AG09309 (cell line): ENCODE data around the gene KMT5B.

ENCODE experiments used
- DNase-seq: peaks from one replicate; pipeline ENCODE4 v3.0.0-alpha.2; 2010; ENCODE audit warnings: low read depth
- H3K4me3 ChIP-seq: 2 replicates; pipeline ENCODE4 v1.5.1; 2011; ENCODE audit warnings: mild to moderate bottlenecking, low read depth, low read length, moderate library complexity; ENCODE audit not compliant: control insufficient read depth
- TF ChIP-seq, protein P1 (sequence below): IDR thresholded peaks from 2 replicates; pipeline ENCODE4 v1.5.1; 2011; ENCODE audit warnings: mild to moderate bottlenecking, low read depth, low read length, inconsistent platforms; ENCODE audit not compliant: insufficient read depth, control insufficient read depth; ENCODE audit errors: missing control alignments

Gene KMT5B

GRCh38 chr11:68189082-68189481 lies 24.0 kb downstream of the KMT5B start:
- H3K4me3 ChIP-seq = no peak overlapping the region
- no peak for DNase-seq

DNA sequence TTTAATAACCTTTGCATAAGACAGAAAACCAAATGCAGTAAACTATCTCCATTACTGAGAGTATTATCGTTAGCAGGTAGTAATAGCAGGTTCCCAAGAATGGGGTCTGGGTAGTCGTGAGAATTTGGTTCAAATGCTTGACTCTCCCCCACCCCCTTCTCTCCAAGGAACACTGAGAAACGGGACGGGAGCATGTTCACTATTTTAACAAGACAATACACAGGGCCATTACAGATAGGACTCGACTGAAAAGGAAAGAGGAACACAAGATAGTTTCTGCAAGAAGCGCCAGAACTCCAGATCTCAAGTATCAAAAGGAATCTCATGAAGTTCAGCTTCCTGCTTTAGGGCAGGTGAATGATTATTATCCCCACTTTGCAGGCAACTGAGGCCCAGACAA lies 27.0 kb downstream of the KMT5B start:
- TF ChIP-seq, protein P1, sequence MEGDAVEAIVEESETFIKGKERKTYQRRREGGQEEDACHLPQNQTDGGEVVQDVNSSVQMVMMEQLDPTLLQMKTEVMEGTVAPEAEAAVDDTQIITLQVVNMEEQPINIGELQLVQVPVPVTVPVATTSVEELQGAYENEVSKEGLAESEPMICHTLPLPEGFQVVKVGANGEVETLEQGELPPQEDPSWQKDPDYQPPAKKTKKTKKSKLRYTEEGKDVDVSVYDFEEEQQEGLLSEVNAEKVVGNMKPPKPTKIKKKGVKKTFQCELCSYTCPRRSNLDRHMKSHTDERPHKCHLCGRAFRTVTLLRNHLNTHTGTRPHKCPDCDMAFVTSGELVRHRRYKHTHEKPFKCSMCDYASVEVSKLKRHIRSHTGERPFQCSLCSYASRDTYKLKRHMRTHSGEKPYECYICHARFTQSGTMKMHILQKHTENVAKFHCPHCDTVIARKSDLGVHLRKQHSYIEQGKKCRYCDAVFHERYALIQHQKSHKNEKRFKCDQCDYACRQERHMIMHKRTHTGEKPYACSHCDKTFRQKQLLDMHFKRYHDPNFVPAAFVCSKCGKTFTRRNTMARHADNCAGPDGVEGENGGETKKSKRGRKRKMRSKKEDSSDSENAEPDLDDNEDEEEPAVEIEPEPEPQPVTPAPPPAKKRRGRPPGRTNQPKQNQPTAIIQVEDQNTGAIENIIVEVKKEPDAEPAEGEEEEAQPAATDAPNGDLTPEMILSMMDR = no peak
- DNase-seq = no peak

More at GRCh38 chr11:68189082-68189481, 24.0 kb downstream of the KMT5B start:
- TF ChIP-seq, protein P1 = no peak

DNA sequence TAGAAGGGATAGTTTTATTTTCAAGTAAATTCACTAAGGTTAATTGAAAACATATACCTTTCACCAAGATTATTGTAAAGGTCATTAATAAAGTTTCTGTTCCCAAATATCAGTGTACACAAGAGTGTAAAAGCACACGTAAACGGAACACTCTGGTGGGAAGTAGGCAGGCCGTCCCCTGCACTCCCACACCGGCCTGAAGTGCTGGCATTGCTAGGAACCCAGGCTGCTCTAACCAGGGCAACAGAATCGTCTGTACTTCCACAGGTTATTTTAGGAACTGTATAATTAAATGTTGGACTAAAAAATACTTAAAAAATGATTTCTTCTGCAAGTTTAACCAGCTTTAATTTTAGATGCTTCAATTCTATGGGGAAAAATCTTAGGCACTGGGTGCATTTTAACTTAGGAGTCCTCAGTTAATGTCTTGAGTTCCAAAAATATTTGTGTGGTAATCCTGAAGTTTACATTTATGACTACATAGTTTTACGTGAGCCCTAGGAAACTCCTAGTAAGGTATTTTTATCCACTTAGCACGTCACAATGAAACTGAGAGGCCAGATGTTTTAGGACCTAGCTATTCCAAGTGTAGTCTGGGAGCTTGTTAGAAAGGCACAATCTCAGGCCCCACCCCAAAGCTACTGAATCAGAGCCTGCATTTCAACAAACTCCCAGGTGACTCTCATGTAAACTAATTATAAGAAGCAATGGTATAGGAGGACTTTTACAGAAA lies 31.2 kb downstream of the KMT5B start:
- no peak for DNase-seq
- TF ChIP-seq, protein P1 = no peak

More for the DNA sequence above, 27.0 kb downstream of the KMT5B start:
- H3K4me3 ChIP-seq = no peak overlapping the region

GRCh38 chr11:68179847-68180246 lies 33.2 kb downstream of the KMT5B start:
- H3K4me3 ChIP-seq = no peak overlapping the region
- DNase-seq = no peak
- TF ChIP-seq, protein P1 = no peak

More for the DNA sequence above, 31.2 kb downstream of the KMT5B start:
- H3K4me3 ChIP-seq = no peak overlapping the region

- DNase-seq = no peak
- H3K4me3 ChIP-seq = no peak overlapping the region
- TF ChIP-seq, protein P1 = no peak
Observed at GRCh38 chr11:68177877-68178276, 35.2 kb downstream of the KMT5B start.

DNA sequence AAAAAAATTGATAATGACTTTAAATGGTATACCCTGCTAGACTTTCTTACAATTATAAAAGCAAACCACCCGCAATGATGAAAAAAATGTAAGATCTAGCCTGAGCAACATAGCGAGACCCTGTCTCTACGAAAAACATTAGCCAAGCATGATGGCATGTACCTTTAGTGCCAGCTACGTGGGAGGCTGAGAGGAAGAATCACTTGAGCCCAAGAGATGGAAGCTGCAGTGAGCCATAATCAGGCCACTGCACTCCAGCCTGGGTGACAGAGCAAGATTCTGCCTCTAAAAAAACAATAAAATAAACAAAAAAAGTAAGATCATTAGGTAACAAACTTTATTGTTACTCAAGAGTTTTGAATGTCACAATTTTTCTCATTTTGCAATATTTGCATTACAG lies 39.2 kb downstream of the KMT5B start:
- no peak overlapping the region for H3K4me3 ChIP-seq
- TF ChIP-seq, protein P1 = no peak
- no peak for DNase-seq
